ENCODE data around the gene MAGI2.

MAGI2 gene

DNA sequence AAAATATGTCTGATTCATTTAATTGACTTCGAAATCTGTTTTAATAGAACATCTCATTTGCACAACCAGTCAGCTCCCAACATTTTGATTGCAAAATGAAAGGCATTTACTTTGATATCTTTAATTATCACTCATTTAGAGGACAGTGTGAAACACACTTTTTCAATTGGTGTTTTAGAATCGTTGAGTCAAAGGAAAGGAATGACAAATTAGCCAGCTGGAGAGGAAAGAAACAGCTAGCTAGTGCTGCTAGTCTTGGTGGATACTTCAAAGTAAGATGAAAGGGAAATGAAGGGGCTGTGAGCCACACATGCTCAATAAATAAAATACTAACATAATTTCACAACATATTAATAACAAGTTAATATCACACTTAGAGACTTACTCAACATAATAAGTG, 1084.7 kb downstream of the MAGI2 start:
- TF ChIP-seq, protein P1, sequence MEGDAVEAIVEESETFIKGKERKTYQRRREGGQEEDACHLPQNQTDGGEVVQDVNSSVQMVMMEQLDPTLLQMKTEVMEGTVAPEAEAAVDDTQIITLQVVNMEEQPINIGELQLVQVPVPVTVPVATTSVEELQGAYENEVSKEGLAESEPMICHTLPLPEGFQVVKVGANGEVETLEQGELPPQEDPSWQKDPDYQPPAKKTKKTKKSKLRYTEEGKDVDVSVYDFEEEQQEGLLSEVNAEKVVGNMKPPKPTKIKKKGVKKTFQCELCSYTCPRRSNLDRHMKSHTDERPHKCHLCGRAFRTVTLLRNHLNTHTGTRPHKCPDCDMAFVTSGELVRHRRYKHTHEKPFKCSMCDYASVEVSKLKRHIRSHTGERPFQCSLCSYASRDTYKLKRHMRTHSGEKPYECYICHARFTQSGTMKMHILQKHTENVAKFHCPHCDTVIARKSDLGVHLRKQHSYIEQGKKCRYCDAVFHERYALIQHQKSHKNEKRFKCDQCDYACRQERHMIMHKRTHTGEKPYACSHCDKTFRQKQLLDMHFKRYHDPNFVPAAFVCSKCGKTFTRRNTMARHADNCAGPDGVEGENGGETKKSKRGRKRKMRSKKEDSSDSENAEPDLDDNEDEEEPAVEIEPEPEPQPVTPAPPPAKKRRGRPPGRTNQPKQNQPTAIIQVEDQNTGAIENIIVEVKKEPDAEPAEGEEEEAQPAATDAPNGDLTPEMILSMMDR (IDR thresholded peaks at IDR 0.05; ENCODE audit: insufficient read depth, missing control alignments), result no peak
- DNase-seq (ENCODE audit: insufficient read length, low spot score) (no peak), FAIRE-seq (no peak)

DNA sequence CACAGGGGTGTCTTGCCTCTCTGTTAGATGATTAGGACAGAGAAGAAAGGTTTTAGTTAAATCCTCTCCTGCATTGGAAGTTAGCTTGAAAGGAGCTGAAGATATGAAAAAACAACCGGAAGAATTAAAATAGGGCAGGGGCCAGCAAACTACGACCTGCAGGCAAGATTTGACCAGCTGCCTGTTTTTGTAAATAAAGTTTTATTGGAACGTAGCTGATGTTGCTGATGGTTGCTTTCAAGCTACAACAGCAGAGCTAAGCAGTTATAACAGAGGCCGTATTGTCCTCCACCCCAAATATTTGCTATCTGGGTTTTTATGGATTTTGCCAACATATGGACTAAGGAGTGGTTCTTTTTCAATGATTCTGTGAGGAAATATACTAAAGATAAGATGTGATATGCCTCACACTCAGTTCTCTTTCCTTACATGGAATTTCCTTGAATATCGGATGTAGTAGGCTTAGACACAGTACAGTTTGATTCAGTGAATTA, 1086.1 kb downstream of the MAGI2 start:
- TF ChIP-seq, protein P1 (IDR thresholded peaks at IDR 0.05; ENCODE audit: insufficient read depth, missing control alignments), result no peak
- FAIRE-seq (no peak), DNase-seq (ENCODE audit: insufficient read length, low spot score) (no peak)

DNA sequence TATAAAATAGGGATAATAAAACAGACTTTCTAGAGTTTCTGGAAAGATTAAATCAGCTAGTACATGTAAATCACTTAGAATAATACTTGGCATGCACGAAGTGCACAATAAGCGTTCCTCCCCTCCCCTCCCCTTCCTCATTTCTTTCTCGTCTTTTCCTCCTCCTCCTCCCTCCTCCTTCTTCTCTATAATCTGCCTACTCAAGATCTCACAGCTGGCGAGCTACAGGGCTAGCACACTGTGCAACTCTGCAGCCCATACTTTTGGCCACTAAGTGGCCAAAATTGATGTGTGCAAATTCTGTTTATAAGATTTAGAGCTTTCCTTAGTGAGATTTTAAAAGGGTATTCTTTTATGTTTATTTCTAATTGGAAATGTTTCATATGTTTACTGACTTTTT, 1089.6 kb downstream of the MAGI2 start:
- TF ChIP-seq, protein P1 (IDR thresholded peaks at IDR 0.05; ENCODE audit: insufficient read depth, missing control alignments), result no peak
- no peak for FAIRE-seq
- DNase-seq (ENCODE audit: insufficient read length, low spot score), result no peak

- DNase-seq (ENCODE audit: insufficient read length, low spot score) (no peak), FAIRE-seq (no peak)
- TF ChIP-seq, protein P1 (IDR thresholded peaks at IDR 0.05; ENCODE audit: insufficient read depth, missing control alignments), result no peak
Observed at GRCh38 chr7:78359836-78360235, 1093.6 kb downstream of the MAGI2 start.

DNA sequence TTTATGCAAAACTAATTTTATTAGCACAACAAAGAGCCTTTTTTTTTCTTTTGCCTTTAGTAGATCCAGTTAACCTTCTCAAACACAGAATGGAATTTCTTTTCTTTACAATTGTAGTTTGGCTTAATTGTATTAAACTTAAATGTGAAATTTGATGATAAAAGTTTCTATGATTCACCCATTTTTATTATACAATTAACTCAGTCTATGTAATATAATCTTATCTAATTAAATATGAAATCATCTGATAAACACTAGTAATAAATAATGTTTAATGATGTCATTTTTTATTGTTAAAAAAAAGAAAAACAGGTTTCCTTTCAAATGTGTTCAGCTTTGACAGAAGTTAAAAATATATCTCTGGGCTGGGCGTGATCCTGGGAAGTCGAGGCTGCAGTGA, 1095.8 kb downstream of the MAGI2 start:
- no peak for DNase-seq (ENCODE audit: insufficient read length, low spot score)
- TF ChIP-seq, protein P1 (IDR thresholded peaks at IDR 0.05; ENCODE audit: insufficient read depth, missing control alignments), result no peak
- no peak for FAIRE-seq

- TF ChIP-seq, protein P1 (IDR thresholded peaks at IDR 0.05; ENCODE audit: insufficient read depth, missing control alignments), result no peak
- FAIRE-seq (no peak), DNase-seq (ENCODE audit: insufficient read length, low spot score) (no peak)
Observed at GRCh38 chr7:78355834-78356233, 1097.6 kb downstream of the MAGI2 start.

GRCh38 chr7:78350926-78351325, 1102.5 kb downstream of the MAGI2 start:
- TF ChIP-seq, protein P1 (IDR thresholded peaks at IDR 0.05; ENCODE audit: insufficient read depth, missing control alignments), result no peak
- FAIRE-seq (no peak), DNase-seq (ENCODE audit: insufficient read length, low spot score) (no peak)

Data from D721Med (cell line).